NCI-H2171 treated with DMSO at 0.1 percent for 48 hours (cell line): ENCODE measurements around the gene VASN.

Experiments
- DNase-seq: peaks from one replicate; lab custom pipeline; 2025; lab: John Stamatoyannopoulos, UW

VASN gene

GRCh38 chr16:4354512-4355409 lies 16.9 kb upstream of the VASN start:
- DNase-seq, result no peak

- DNase-seq, result no peak
Measured at GRCh38 chr16:4356820-4357219, 14.8 kb upstream of the VASN start.

GRCh38 chr16:4358236-4358635 lies 13.4 kb upstream of the VASN start:
- DNase-seq, result no peak

GRCh38 chr16:4358831-4359561 lies 12.7 kb upstream of the VASN start:
- peak; percentile 4 for DNase-seq

- no peak for DNase-seq
Measured at GRCh38 chr16:4359914-4360313, 11.7 kb upstream of the VASN start.

DNA sequence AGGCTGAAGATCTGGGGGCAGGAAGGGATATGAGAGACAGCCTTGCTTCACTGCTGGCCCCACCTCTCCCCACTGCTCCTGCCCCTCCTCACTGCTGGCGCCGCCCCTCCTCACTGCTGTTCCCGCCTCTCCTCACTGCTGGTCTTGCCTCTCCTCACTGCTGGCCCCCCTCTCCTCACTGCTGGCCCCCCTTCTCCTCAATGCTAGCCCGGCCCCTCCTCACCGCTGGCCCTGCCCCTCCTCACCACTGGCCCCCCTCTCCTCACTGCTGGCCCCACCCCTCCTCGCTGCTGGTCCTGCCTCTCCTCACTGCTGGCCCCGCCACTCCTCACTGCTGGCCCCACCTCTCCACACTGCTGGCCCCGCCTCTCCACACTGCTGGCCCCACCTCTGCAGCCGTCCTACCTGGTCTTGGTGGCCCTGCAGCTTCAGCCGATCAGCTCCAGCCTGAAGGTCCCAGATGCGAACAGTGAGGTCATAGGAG lies 11.1 kb upstream of the VASN start:
- no peak for DNase-seq

GRCh38 chr16:4361033-4361943 lies 10.4 kb upstream of the VASN start:
- DNase-seq, result no peak

- no peak for DNase-seq
Measured at GRCh38 chr16:4361944-4362311, 9.7 kb upstream of the VASN start.

DNA sequence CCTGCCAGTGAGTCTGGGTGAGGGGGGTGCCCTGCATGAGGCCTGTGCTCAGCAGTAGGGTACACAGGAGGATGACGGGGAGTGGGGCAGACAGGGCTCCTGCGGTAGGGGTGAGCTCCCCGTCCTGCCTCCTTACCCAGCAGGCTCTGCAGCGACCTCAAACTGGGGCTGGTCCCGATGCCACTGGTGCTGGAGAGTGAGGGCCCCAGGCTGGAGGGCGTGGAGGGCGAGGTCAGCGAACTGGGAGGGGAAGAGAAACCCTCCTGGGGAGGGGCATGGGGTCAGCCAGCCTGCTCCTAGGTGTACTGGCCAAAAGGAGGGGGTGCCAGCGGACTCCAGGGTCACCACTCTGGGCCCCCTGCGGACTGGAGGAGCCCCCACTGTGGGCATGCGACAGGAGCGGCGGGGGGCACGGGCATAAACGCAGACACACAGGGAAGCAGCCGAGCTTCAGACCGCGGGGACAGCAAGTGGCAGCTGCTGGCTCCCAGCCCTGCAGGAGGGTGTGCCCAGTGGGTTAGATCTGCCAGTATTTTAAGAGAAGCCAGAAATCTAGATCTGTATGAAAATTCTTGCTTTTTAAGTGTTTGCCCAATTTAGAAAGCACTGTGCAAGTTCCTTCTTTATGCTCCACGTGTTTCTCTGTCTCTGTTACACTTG lies 9.0 kb upstream of the VASN start:
- DNase-seq, result no peak

- DNase-seq, result no peak
Measured at GRCh38 chr16:4364196-4365013, 7.2 kb upstream of the VASN start.

GRCh38 chr16:4365014-4365406 lies 6.6 kb upstream of the VASN start:
- DNase-seq, result no peak

DNA sequence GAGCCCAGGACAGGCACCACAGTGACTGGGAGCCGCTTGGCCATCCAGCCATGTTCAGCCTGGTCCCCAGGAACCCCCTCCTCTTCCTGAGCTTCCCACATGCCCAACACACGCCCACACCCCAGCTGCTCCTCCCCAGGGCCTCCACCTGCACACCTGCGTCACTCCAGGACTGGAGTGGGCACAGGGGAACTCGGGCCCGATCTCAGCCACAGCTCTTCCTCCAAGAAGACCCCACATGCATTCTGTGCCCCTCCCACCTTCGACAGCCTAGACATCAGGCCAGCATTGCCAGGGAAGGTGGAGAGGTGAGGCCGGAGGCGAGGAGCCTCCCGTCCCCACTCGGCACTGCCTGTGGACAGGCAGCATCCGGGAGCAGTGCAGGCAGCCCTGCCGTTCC lies 6.0 kb upstream of the VASN start:
- DNase-seq, result no peak

GRCh38 chr16:4366016-4366415 lies 5.6 kb upstream of the VASN start:
- no peak for DNase-seq

DNA sequence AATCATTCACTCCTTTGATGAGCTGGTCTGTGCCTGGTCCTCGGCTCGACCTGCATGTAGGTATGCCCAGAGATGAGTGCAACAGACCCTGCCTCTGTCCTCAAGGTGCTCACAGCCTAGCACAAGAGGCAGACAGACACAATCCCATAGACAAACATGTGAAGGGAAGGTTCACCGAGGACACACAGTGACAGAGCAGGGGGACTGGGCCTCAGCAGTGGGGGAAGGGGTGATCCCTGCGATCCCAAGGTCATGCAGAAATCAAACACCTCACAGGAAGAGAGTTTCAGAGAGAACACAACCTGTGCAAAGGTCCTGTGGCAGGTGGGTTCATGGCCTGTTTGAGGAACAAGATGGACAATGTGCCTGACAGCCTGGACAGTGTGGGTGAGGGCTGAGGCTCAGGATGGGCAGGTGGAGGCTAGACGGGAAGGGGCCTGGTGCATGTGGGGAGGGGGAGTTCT lies 4.2 kb upstream of the VASN start:
- no peak for DNase-seq

DNA sequence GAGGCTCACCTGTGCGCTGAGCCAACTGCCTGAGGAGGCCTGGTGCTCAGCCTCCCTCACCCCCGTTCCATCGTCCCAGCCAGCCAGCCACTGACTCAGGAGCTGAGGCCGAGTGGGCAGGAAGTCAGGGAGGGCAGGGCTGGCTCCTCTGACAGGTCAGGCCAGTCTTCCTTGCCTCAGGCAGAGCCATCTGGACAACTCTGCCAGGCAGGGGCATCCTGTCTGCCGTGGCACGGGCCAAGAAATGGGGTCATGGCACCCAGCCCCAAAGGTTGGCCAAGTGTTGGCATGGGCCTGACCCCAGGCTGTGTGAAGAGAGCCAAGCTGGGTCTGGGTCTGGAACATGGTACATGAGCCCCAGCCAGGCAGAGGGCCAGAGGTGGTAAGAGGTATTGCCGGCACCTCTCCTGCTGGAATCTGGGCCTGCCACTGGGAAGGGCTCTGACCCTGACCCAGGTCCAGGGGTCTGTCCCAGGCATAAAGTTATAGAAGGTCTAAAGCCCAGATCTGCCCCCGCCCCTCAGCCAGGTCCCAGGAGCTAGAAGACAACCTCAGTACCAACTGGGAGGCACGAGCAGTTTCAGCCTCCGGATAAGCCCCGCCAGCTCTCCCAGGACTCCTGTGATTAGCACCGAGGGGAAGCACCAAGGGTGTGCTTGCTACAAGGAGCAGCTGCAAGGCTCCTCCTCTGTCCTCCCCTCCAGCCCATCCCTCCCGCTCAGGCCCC lies 2.5 kb upstream of the VASN start:
- no peak for DNase-seq

GRCh38 chr16:4370151-4370550 lies 1.5 kb upstream of the VASN start:
- DNase-seq, result no peak

DNA sequence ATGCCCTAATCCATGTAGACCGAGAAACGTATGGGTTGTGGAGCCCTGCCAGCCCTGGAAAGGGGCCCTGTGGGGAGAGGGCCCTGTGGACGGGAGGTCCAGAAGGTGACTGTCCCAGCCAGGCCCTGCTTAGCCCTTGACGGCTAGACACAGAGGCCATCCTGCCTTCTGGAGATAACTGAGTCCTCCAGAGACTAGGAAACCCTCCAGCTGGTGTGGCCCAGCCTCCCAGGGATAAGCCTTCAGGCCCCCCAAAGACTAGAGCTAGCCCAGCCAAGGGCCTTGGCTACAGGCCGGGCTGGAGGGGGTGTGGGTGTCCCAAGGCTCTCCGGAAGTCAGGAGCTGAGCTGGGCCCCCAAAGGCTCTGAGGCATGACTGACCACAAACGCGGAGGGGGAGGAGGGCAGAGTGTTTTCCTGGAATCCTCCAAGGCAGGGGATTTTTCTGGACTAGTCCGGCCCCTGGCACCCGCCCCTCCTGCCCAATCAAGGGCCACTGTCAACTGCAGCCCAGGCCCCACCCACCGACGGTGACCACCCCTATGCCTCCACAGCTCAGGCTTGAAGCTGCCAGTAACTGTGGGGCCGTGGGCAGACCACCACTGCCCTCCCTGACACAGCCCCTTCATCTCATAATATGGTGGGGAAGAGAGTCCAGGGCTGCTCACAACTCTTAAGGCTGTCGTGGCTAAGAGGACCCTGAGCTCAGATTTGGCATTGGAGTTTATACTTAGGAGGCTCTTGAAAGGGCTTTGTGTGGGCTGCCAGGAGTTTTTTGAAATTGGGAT lies 885 bp upstream of the VASN start:
- no peak for DNase-seq

GRCh38 chr16:4372001-4372577 lies 441 bp downstream of the VASN start:
- no peak for DNase-seq
